Spinal cord (tissue), 10 donors: ENCODE results near the gene BMP8B. TPM values are rescaled to one million over a fixed set of nuclear protein-coding genes. Genes with fewer than 3 reads are reported as not detected.

ENCODE experiments used
- DNase-seq, 6 donors: peaks; one replicate each; pipeline versions ENCODE4 v3.0.0 to v3.0.0-alpha.2; 2013 to 2015; ENCODE audit warnings: low spot score in 6 of 6, low read depth in 4 of 6
- H3K27ac ChIP-seq: one replicate; pipeline ENCODE4 v1.5.1; 2013; ENCODE audit warnings: low read depth, low read length, control low read depth
- H3K27me3 ChIP-seq: one replicate; pipeline ENCODE4 v1.6.1; 2013; ENCODE audit warnings: low read length; ENCODE audit not compliant: control insufficient read depth, insufficient read depth
- H3K36me3 ChIP-seq: one replicate; pipeline ENCODE4 v1.6.1; 2013; ENCODE audit warnings: low read length; ENCODE audit not compliant: control insufficient read depth, insufficient read depth
- H3K4me1 ChIP-seq: one replicate; pipeline ENCODE4 v1.6.1; 2013; ENCODE audit warnings: low read length; ENCODE audit not compliant: control insufficient read depth, insufficient read depth
- H3K4me3 ChIP-seq: one replicate; pipeline ENCODE4 v1.5.1; 2013; ENCODE audit warnings: low read depth, low read length, control low read depth
- H3K9me3 ChIP-seq: one replicate; pipeline ENCODE4 v1.6.1; 2013; ENCODE audit warnings: low read length; ENCODE audit not compliant: control insufficient read depth, insufficient read depth
- WGBS: methylation state at CpG from one replicate; pipeline ENCODE4 v1.1.5; 2013; ENCODE audit warnings: missing lambda C conversion rate; ENCODE audit not compliant: insufficient coverage; 5-methylcytosine and 5-hydroxymethylcytosine counted together
- long read RNA-seq, 4 donors: transcript quantifications; one replicate each; lab custom pipeline, GENCODE V29; 2026
- polyA plus RNA-seq, 2 donors: library from polyadenylated mRNA; unstranded; fragments of 120-200 nt; gene quantifications; one replicate each; pipeline ENCODE4 v1.2.1, GENCODE V29; 2013; ENCODE audit not compliant: insufficient read length in 2 of 2
- total RNA-seq, 2 donors: library from RNA; depleted of rRNA in 1 of 2; stranded (reverse); fragments of 120-200 nt in 1 of 2; fragments of >200 nt in 1 of 2; gene quantifications; one replicate each; pipeline versions ENCODE4 v1.2.3 to v1.2.4, GENCODE V29; 2013 to 2014
- donor health status: healthy.

BMP8B gene
- total RNA-seq = 10 to 100 TPM in 1 of 2 donors, 1 to 10 TPM in 1; 7.8 to 12.0 TPM
- polyA plus RNA-seq = 10 to 100 TPM; 19.3 to 19.4 TPM
- long read RNA-seq, donor 1, full-length matches to known transcripts = 1 of 1 reads
- long read RNA-seq, donor 1, partial matches to known transcripts = 0 of 1 reads
- long read RNA-seq, donor 1, other reads (novel, unspliced or antisense) = 0 of 1 reads
- long read RNA-seq, donor 2, full-length matches to known transcripts = 2 of 2 reads
- long read RNA-seq, donor 2, partial matches to known transcripts = 0 of 2 reads
- long read RNA-seq, donor 2, other reads (novel, unspliced or antisense) = 0 of 2 reads
- long read RNA-seq, donor 3, full-length matches to known transcripts = 4 of 4 reads
- long read RNA-seq, donor 3, partial matches to known transcripts = 0 of 4 reads
- long read RNA-seq, donor 3, other reads (novel, unspliced or antisense) = 0 of 4 reads
- long read RNA-seq, donor 4 = 0 reads

GRCh38 chr1:39788758-39789570 lies at the start of gene BMP8B:
BMP8B (minus strand) TSS chr1:39788865; CDS start chr1:39788485, 380 bp downstream.
- H3K4me3 ChIP-seq = peak within 1 kb of the TSS; percentile 36
- H3K4me1 ChIP-seq = peaks cover 27% of the 10 kb centered on the region
- H3K27ac ChIP-seq = no peak within 1 kb of the TSS
- under 1% methylated on average over 87 of the region's 91 CpGs for WGBS
- peaks cover 20% of the 10 kb centered on the region for H3K27me3 ChIP-seq
- DNase-seq = peak in 2 of 6 donors; percentile 23 to 62
- H3K36me3 ChIP-seq = no peaks in the 10 kb centered on the region
- H3K9me3 ChIP-seq = no peaks in the 10 kb centered on the region

GRCh38 chr1:39836595-39837110 lies 48.0 kb upstream of the BMP8B start:
- 91% methylated on average over 2 of the region's 3 CpGs for WGBS
- Histone ChIP-seq H3K4me1 (no peaks in the 10 kb centered on the region), H3K27me3 (no peaks in the 10 kb centered on the region), H3K36me3 (peaks cover 19% of the 10 kb centered on the region), H3K4me3 (no peak overlapping the region), H3K9me3 (no peaks in the 10 kb centered on the region), H3K27ac (no peak overlapping the region)
- DNase-seq = no peak

GRCh38 chr1:39835935-39836594 lies 47.4 kb upstream of the BMP8B start:
- peaks cover 19% of the 10 kb centered on the region for H3K36me3 ChIP-seq
- no peak overlapping the region for H3K27ac ChIP-seq
- H3K27me3 ChIP-seq = no peaks in the 10 kb centered on the region
- no peaks in the 10 kb centered on the region for H3K4me1 ChIP-seq
- no peak for DNase-seq
- WGBS = no CpG with 5 or more reads among the region's 7 CpGs
- H3K4me3 ChIP-seq = no peak overlapping the region
- no peaks in the 10 kb centered on the region for H3K9me3 ChIP-seq

- H3K9me3 ChIP-seq = no peaks in the 10 kb centered on the region
- WGBS = 96% methylated on average over 2 of the region's 2 CpGs
These were observed 46.4 kb upstream of the BMP8B start for GRCh38 chr1:39835110-39835509.

GRCh38 chr1:39833621-39834385 lies 45.1 kb upstream of the BMP8B start:
- Histone ChIP-seq H3K27me3 (no peaks in the 10 kb centered on the region), H3K36me3 (peaks cover 19% of the 10 kb centered on the region), H3K4me3 (no peak overlapping the region), H3K4me1 (no peaks in the 10 kb centered on the region), H3K9me3 (no peaks in the 10 kb centered on the region), H3K27ac (no peak overlapping the region)
- WGBS = no CpG with 5 or more reads among the region's 9 CpGs
- no peak for DNase-seq

More at GRCh38 chr1:39835110-39835509, 46.4 kb upstream of the BMP8B start:
- Histone ChIP-seq H3K4me1 (no peaks in the 10 kb centered on the region), H3K36me3 (peaks cover 19% of the 10 kb centered on the region), H3K4me3 (no peak overlapping the region), H3K27me3 (no peaks in the 10 kb centered on the region), H3K27ac (no peak overlapping the region)
- DNase-seq = no peak

GRCh38 chr1:39833121-39833520 lies 44.5 kb upstream of the BMP8B start:
- Histone ChIP-seq H3K4me1 (no peaks in the 10 kb centered on the region), H3K4me3 (no peak overlapping the region), H3K27me3 (no peaks in the 10 kb centered on the region), H3K9me3 (no peaks in the 10 kb centered on the region), H3K27ac (no peak overlapping the region), H3K36me3 (peaks cover 17% of the 10 kb centered on the region)
- WGBS = 81% methylated on average over 1 of the region's 2 CpGs
- DNase-seq = no peak

GRCh38 chr1:39832294-39832693 lies 43.6 kb upstream of the BMP8B start:
- H3K36me3 ChIP-seq = peaks cover 11% of the 10 kb centered on the region
- no peaks in the 10 kb centered on the region for H3K4me1 ChIP-seq
- no peak for DNase-seq
- H3K9me3 ChIP-seq = no peaks in the 10 kb centered on the region
- no peaks in the 10 kb centered on the region for H3K27me3 ChIP-seq
- H3K4me3 ChIP-seq = no peak overlapping the region
- no peak overlapping the region for H3K27ac ChIP-seq
- 66% methylated on average over 6 of the region's 6 CpGs for WGBS

GRCh38 chr1:39829791-39830533 lies 41.3 kb upstream of the BMP8B start:
- WGBS = 81% methylated on average over 4 of the region's 6 CpGs
- Histone ChIP-seq H3K4me1 (no peaks in the 10 kb centered on the region), H3K27me3 (no peaks in the 10 kb centered on the region), H3K4me3 (no peak overlapping the region), H3K9me3 (no peaks in the 10 kb centered on the region), H3K36me3 (peaks cover 9% of the 10 kb centered on the region), H3K27ac (no peak overlapping the region)
- no peak for DNase-seq
